Stomach (tissue), 4 donors: Measurements from ENCODE around the gene FXYD2.

Experiments
- EP300 ChIP-seq: sonication (generic); formaldehyde crosslinking; IDR thresholded peaks from one replicate; pipeline ENCODE4 v1.6.1; 2017; ENCODE audit warnings: antibody characterized with exemption
- POLR2A ChIP-seq, 4 donors: fragments of 450-650 bp; IDR thresholded peaks; one replicate each; pipeline ENCODE4 v1.6.1; 2016; ENCODE audit warnings: antibody characterized with exemption in 4 of 4, control low read depth in 2 of 4, mild to moderate bottlenecking in 1 of 4, moderate library complexity in 1 of 4
- POLR2AphosphoS5 ChIP-seq, 3 donors: sonication (generic); formaldehyde crosslinking; IDR thresholded peaks; one replicate each; pipeline ENCODE4 v1.6.1; 2016; ENCODE audit warnings: antibody characterized with exemption in 3 of 3
- TF ChIP-seq, protein P1 (sequence below), 7 experiments: fragments of 450-650 bp in 4 of 7; fragments of 200-600 bp in 3 of 7; sonication (generic) in 3 of 7; IDR thresholded peaks; one replicate each; pipeline ENCODE4 v1.5.1; 2016 to 2019; ENCODE audit warnings: antibody characterized with exemption in 7 of 7, control low read depth in 2 of 7, mild to moderate bottlenecking in 1 of 7

DNA sequence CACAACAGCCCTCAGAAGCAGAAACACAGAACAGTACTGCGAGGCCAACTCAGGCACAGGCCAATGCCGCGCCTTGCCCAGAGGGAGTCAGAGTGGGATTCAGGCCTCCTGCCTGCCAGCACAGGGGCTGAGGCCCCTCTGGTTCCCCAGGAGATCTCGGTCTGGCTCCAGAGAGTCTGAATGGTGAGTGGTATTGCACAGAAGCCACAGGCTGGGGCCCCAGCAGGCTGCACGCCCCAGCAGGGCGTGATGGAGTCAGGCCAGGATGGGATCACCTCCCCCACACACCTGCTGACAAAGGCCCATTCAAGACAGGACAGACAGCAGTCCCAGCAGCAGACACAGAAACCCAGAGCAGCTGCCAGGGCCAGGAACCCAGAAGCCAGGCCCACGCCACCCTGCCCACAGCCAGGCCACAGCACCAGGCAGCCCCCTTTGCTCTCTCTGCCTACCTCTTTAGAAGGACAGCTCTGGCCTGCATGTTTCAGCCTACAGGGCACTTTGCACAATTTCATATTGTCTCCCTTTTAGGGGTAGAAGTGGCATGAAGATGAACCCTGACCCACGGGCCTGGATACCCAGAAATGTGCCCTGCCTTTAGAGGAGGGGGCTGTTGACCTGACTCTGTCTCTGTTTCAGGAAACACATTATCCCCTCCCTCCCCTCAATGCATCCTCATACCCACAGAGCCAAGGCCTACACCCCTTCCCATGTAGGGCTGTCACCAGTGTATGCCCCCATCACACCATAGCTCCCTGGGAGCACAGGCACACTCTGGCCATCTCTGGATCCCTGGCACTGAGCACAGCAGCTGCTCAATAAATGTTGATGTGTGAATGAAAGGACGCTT, 45.8 kb upstream of the FXYD2 start:
- TF ChIP-seq, protein P1, sequence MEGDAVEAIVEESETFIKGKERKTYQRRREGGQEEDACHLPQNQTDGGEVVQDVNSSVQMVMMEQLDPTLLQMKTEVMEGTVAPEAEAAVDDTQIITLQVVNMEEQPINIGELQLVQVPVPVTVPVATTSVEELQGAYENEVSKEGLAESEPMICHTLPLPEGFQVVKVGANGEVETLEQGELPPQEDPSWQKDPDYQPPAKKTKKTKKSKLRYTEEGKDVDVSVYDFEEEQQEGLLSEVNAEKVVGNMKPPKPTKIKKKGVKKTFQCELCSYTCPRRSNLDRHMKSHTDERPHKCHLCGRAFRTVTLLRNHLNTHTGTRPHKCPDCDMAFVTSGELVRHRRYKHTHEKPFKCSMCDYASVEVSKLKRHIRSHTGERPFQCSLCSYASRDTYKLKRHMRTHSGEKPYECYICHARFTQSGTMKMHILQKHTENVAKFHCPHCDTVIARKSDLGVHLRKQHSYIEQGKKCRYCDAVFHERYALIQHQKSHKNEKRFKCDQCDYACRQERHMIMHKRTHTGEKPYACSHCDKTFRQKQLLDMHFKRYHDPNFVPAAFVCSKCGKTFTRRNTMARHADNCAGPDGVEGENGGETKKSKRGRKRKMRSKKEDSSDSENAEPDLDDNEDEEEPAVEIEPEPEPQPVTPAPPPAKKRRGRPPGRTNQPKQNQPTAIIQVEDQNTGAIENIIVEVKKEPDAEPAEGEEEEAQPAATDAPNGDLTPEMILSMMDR (IDR thresholded peaks at IDR 0.05): no peak
- TF ChIP-seq POLR2A (IDR thresholded peaks at IDR 0.05) (no peak), POLR2AphosphoS5 (IDR thresholded peaks at IDR 0.05) (no peak), EP300 (no peak)
